Activated B cell treated with CpG ODN at 0.5 μM for 24 hours (primary cell): ENCODE measurements around the gene LAPTM5. TPM values are rescaled to one million over a fixed set of nuclear protein-coding genes. Genes with fewer than 3 reads are reported as not detected.
A peak's percentile ranks its signal among the peaks of the same experiment; 100 is the strongest.

Source experiments
- ATAC-seq: fragments of 200-7000 bp; cut with Tn5 transposase; one replicate; pipeline ENCODE4 v1.10.0; 2021; ENCODE audit warnings: low read depth, mild to moderate bottlenecking, moderate library complexity
- CTCF ChIA-PET: fragments of 350-600 bp; sonication (Branson Sonifier 250); formaldehyde crosslinking; loops from one replicate; lab custom pipeline; 2021; ENCODE audit warnings: antibody characterized with exemption; lab: Charles Lee
- POLR2A ChIA-PET: fragments of 350-600 bp; sonication (Branson Sonifier 250); formaldehyde crosslinking; loops from one replicate; lab custom pipeline; 2021; ENCODE audit warnings: antibody characterized with exemption; lab: Charles Lee
- DNase-seq: peaks from one replicate; pipeline ENCODE4 v3.0.0; 2022
- H3K27ac Mint-ChIP-seq: one replicate; pipeline ENCODE4 v1.8.0; 2020; ENCODE audit warnings: mixed read lengths
- H3K27me3 Mint-ChIP-seq: one replicate; pipeline ENCODE4 v1.8.0; 2021; ENCODE audit warnings: mixed read lengths
- H3K36me3 Mint-ChIP-seq: one replicate; pipeline ENCODE4 v1.8.0; 2021; ENCODE audit warnings: low read depth, mixed read lengths
- H3K4me1 Mint-ChIP-seq: one replicate; pipeline ENCODE4 v1.8.0; 2021; ENCODE audit warnings: mixed read lengths
- H3K4me3 Mint-ChIP-seq: one replicate; pipeline ENCODE4 v1.8.0; 2020; ENCODE audit warnings: mild to moderate bottlenecking, mixed read lengths
- H3K9me3 Mint-ChIP-seq: one replicate; pipeline ENCODE4 v1.8.0; 2020; ENCODE audit warnings: mixed read lengths
- CTCF ChIP-seq: fragments of 200-600 bp; IDR thresholded peaks from one replicate; pipeline ENCODE4 v1.8.0; 2022; ENCODE audit warnings: antibody characterized with exemption, mild to moderate bottlenecking
- intact Hi-C: fragments of 100-400 bp; cut with micrococcal nuclease; formaldehyde crosslinking; loops from one replicate; pipeline ENCODE4 v1.15.1; 2024
- total RNA-seq: library from RNA; stranded (reverse); gene quantifications from 2 replicates; pipeline ENCODE4 v1.2.3, GENCODE V29; 2022

The LAPTM5 gene
- total RNA-seq, 1 donor from 2014 or later: 766 TPM

- peak; percentile 72 for ATAC-seq
- ChIA-PET POLR2A (interaction anchor here (0.5 to 25.3 kb wide), 11 partner anchors 13 to 1997 kb away, joined by 3 to 662 read pairs (median 6); partner anchors contain the start of genes LAPTM5, MATN1, SNRNP40 and ZCCHC17), CTCF (interaction anchor here (1.0 to 5.8 kb wide), 11 partner anchors 11 to 187 kb away, joined by 3 to 46 read pairs (median 6); partner anchors contain the start of gene LAPTM5)
- H3K4me3 Mint-ChIP-seq: peak overlapping the region; percentile 72
- peak overlapping the region; percentile 96 for H3K27ac Mint-ChIP-seq
- DNase-seq: no peak
- H3K36me3 Mint-ChIP-seq: peaks cover 93% of the 10 kb centered on the region
- peaks cover 99% of the 10 kb centered on the region for H3K4me1 Mint-ChIP-seq
- H3K9me3 Mint-ChIP-seq: no peaks in the 10 kb centered on the region
- intact Hi-C loops: loop anchor here (1.0 kb wide), 3 partner anchors 11 to 36 kb away; no protein-coding TSS in a partner anchor
- no peak for TF ChIP-seq CTCF
- no peaks in the 10 kb centered on the region for H3K27me3 Mint-ChIP-seq
These were observed 14.0 kb downstream of the LAPTM5 start for GRCh38 chr1:30743584-30744059.

- CTCF ChIA-PET: interaction anchor here (2.4 to 5.8 kb wide), 4 partner anchors 12 to 36 kb away, joined by 8 to 46 read pairs (median 19); partner anchors contain the start of gene LAPTM5
- intact Hi-C loops: loop anchor here (1.0 kb wide), 3 partner anchors 11 to 36 kb away; no protein-coding TSS in a partner anchor
- no peaks in the 10 kb centered on the region for H3K9me3 Mint-ChIP-seq
- no peak for TF ChIP-seq CTCF
- ATAC-seq: no peak
- H3K4me1 Mint-ChIP-seq: peaks cover 99% of the 10 kb centered on the region
- H3K4me3 Mint-ChIP-seq: peak overlapping the region; percentile 72
- H3K36me3 Mint-ChIP-seq: peaks cover 93% of the 10 kb centered on the region
- no peak for DNase-seq
- POLR2A ChIA-PET: interaction anchor here (1.2 to 25.3 kb wide), 6 partner anchors 12 to 48 kb away, joined by 6 to 662 read pairs (median 27); partner anchors contain the start of genes LAPTM5 and MATN1
- H3K27ac Mint-ChIP-seq: peak overlapping the region; percentile 96
- no peaks in the 10 kb centered on the region for H3K27me3 Mint-ChIP-seq
These were observed 14.5 kb downstream of the LAPTM5 start for GRCh38 chr1:30742963-30743559.

GRCh38 chr1:30742300-30742962, 15.1 kb downstream of the LAPTM5 start:
- intact Hi-C loops: no loop called here

GRCh38 chr1:30741239-30741894, 16.2 kb downstream of the LAPTM5 start:
- H3K4me3 Mint-ChIP-seq: peak overlapping the region; percentile 46
- ChIA-PET POLR2A (interaction anchor here (0.9 to 25.3 kb wide), 4 partner anchors 10 to 38 kb away, joined by 3 to 662 read pairs (median 340); partner anchors contain the start of genes LAPTM5 and MATN1), CTCF (interaction anchor here (1.1 to 2.1 kb wide), 3 partner anchors 20 to 38 kb away, joined by 4 to 7 read pairs (median 5); no protein-coding TSS in a partner anchor)
- intact Hi-C loops: no loop called here
- ATAC-seq (no peak), DNase-seq (no peak)
- H3K27me3 Mint-ChIP-seq: no peaks in the 10 kb centered on the region
- no peaks in the 10 kb centered on the region for H3K9me3 Mint-ChIP-seq
- H3K27ac Mint-ChIP-seq: peak overlapping the region; percentile 80
- no peak for TF ChIP-seq CTCF
- peaks cover 93% of the 10 kb centered on the region for H3K36me3 Mint-ChIP-seq
- peaks cover 93% of the 10 kb centered on the region for H3K4me1 Mint-ChIP-seq

More at GRCh38 chr1:30742300-30742962, 15.1 kb downstream of the LAPTM5 start:
- no peak for DNase-seq
- no peaks in the 10 kb centered on the region for H3K9me3 Mint-ChIP-seq
- no peak for TF ChIP-seq CTCF
- H3K36me3 Mint-ChIP-seq: peaks cover 93% of the 10 kb centered on the region
- ATAC-seq: no peak
- H3K4me3 Mint-ChIP-seq: peak overlapping the region; percentile 46
- ChIA-PET POLR2A (interaction anchor here (1.6 to 25.3 kb wide), 4 partner anchors 11 to 37 kb away, joined by 10 to 662 read pairs (median 340); partner anchors contain the start of genes LAPTM5 and MATN1), CTCF (interaction anchor here (1.9 to 5.8 kb wide), 3 partner anchors 19 to 37 kb away, joined by 5 to 46 read pairs (median 19); no protein-coding TSS in a partner anchor)
- peaks cover 98% of the 10 kb centered on the region for H3K4me1 Mint-ChIP-seq
- H3K27me3 Mint-ChIP-seq: no peaks in the 10 kb centered on the region
- peak overlapping the region; percentile 96 for H3K27ac Mint-ChIP-seq
